Measurements from ENCODE around the gene LCA5. TPM values are rescaled to one million over a fixed set of nuclear protein-coding genes. Genes with fewer than 3 reads are reported as not detected.

Gene LCA5
- total RNA-seq, 3 donors from 2014 or later: 8.0 to 15.2 (median 8.2) TPM

GRCh38 chr6:79498842-79499241 is 38.4 kb downstream of the LCA5 start:
- TF ChIP-seq POLR2A (IDR thresholded peaks at IDR 0.05) (no peak), CTCF (IDR thresholded peaks at IDR 0.05) (no peak), POLR2AphosphoS5 (IDR thresholded peaks at IDR 0.05) (no peak)
- H3K4me1 ChIP-seq: no peaks in the 10 kb centered on the region

DNA sequence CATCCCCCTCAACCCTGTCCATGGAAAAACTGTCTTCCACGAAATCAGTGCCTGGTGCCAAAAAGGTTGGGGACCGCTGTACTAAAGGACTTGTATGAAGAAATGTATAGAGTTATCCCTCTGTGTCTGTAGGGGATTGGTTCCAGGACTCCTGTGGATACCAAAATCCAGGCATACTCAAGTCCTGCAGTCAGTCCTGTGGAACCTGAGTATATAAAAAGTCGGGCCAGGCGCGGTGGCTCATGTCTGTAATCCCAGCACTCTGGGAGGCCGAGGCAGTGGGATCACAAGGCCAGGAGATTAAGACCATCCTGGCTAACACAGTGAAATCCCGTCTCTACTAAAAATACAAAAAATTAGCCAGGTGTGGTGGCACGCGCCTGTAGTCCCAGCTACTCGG is 42.0 kb downstream of the LCA5 start:
- TF ChIP-seq CTCF (IDR thresholded peaks at IDR 0.05) (no peak), POLR2A (IDR thresholded peaks at IDR 0.05) (no peak), POLR2AphosphoS5 (IDR thresholded peaks at IDR 0.05) (no peak)
- Histone ChIP-seq H3K4me3 (no peak overlapping the region), H3K9me3 (no peaks in the 10 kb centered on the region), H3K36me3 (no peaks in the 10 kb centered on the region), H3K27ac (no peak overlapping the region), H3K4me1 (no peaks in the 10 kb centered on the region), H3K27me3 (no peaks in the 10 kb centered on the region)
- DNase-seq (ENCODE audit: low spot score in 2 of 2): no peak
- intact Hi-C loops (cut with DNase I; ENCODE audit: low total_unique reads): no loop called here

More at GRCh38 chr6:79498842-79499241, 38.4 kb downstream of the LCA5 start:
- H3K27ac ChIP-seq: no peak overlapping the region
- no peak for DNase-seq (ENCODE audit: low spot score in 2 of 2)
- intact Hi-C loops (cut with DNase I; ENCODE audit: low total_unique reads): no loop called here
- H3K36me3 ChIP-seq: no peaks in the 10 kb centered on the region
- no peaks in the 10 kb centered on the region for H3K27me3 ChIP-seq
- H3K4me3 ChIP-seq: no peak overlapping the region
- H3K9me3 ChIP-seq: no peaks in the 10 kb centered on the region

- Histone ChIP-seq H3K4me1 (no peaks in the 10 kb centered on the region), H3K4me3 (no peak overlapping the region), H3K27me3 (no peaks in the 10 kb centered on the region), H3K9me3 (no peaks in the 10 kb centered on the region), H3K27ac (no peak overlapping the region), H3K36me3 (no peaks in the 10 kb centered on the region)
- TF ChIP-seq CTCF (IDR thresholded peaks at IDR 0.05): no peak
- no peak for TF ChIP-seq POLR2A (IDR thresholded peaks at IDR 0.05)
- TF ChIP-seq POLR2AphosphoS5 (IDR thresholded peaks at IDR 0.05): no peak
- intact Hi-C loops (cut with DNase I; ENCODE audit: low total_unique reads): no loop called here
- DNase-seq (ENCODE audit: low spot score in 2 of 2): no peak
Measured at GRCh38 chr6:79494841-79495240, 42.4 kb downstream of the LCA5 start.

DNA sequence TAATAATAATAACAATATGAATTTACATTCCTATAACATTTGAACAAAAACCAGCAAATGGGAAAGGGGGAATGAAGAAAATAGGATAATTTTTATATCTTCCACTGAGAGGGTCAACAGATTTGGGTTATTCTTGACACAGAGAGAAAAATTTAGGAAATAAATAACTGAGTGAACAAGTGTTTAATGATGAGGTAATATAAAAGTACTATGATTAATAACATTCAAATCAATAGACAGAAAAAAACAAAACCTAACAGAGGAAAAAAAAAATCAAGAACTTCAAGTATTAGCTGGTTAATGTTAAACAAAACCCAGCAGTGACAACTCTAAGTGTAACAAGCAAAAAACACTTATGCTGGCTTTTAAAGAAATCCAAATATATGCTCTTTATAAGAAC is 66.5 kb downstream of the LCA5 start:
- TF ChIP-seq CTCF (IDR thresholded peaks at IDR 0.05) (no peak), POLR2AphosphoS5 (IDR thresholded peaks at IDR 0.05) (no peak), POLR2A (IDR thresholded peaks at IDR 0.05) (no peak)

DNA sequence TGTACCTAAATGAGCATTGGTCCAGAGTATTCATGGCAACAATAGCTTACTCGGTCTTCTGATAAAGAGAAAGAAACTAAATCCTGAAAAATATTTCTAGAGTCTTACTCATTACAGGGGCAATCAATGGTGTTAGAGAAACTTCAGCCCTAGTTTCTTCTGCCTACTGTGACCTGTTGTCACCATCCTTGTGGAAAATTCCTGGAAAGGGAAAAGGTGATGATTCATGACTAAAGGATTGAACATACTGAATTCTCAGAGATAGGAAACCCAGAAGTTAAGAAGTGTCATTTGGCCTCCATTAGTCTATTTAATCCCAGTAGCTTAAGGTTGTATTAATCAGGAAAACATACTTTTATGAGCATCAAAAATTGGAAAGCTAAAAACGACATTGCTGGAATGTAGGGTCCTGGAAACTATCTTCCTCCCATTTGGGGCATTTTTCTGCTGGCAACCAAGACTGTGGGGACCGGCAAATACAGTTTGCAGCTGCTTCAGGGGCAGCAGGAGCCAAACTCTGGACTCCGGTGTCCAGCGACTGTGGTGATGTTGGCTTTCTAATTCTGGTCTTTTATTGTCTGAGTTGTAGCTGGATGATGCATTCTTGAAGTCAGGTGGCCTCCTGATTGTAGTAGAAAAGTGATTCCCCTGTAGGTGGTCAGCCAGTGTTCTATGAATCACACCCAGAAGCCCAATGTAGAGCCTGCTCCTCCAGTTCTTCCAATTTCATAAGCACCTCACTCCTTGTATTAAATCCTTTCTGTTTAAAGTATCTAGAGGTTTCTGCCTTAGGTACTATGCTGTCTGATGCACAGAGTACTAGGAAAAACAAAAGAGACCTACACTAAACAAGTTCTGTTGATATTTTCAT is 67.6 kb downstream of the LCA5 start:
- no peak overlapping the region for H3K27ac ChIP-seq
- no peaks in the 10 kb centered on the region for H3K27me3 ChIP-seq
- no peaks in the 10 kb centered on the region for H3K9me3 ChIP-seq
- intact Hi-C loops (cut with DNase I; ENCODE audit: low total_unique reads): no loop called here
- no peaks in the 10 kb centered on the region for H3K36me3 ChIP-seq
- no peak overlapping the region for H3K4me3 ChIP-seq
- no peak for DNase-seq (ENCODE audit: low spot score in 2 of 2)
- no peak for TF ChIP-seq POLR2A (IDR thresholded peaks at IDR 0.05)
- TF ChIP-seq CTCF (IDR thresholded peaks at IDR 0.05): no peak
- TF ChIP-seq POLR2AphosphoS5 (IDR thresholded peaks at IDR 0.05): no peak
- no peaks in the 10 kb centered on the region for H3K4me1 ChIP-seq

More for the DNA sequence above, 66.5 kb downstream of the LCA5 start:
- no peak overlapping the region for H3K27ac ChIP-seq
- H3K4me3 ChIP-seq: no peak overlapping the region
- H3K36me3 ChIP-seq: no peaks in the 10 kb centered on the region
- no peaks in the 10 kb centered on the region for H3K27me3 ChIP-seq
- H3K4me1 ChIP-seq: no peaks in the 10 kb centered on the region
- intact Hi-C loops (cut with DNase I; ENCODE audit: low total_unique reads): no loop called here
- no peaks in the 10 kb centered on the region for H3K9me3 ChIP-seq
- no peak for DNase-seq (ENCODE audit: low spot score in 2 of 2)
